ENCODE data around the gene XPO6.

- TF ChIP-seq CTCF (IDR thresholded peaks at IDR 0.05; ENCODE audit: poor library complexity, severe bottlenecking) (no peak), EP300 (conservative IDR thresholded peaks at IDR 0.05; ENCODE audit: poor library complexity, severe bottlenecking) (no peak)
Measured at GRCh38 chr16:28087675-28088300, 124.0 kb downstream of the XPO6 start.
